PC-3 (cell line): ENCODE measurements around the gene ATP2B3. TPM values are rescaled to one million over a fixed set of nuclear protein-coding genes. Genes with fewer than 3 reads are reported as not detected.

Experiments used
- ATAC-seq: fragments of 200-7000 bp; cut with Tn5 transposase; 2 replicates; pipeline ENCODE4 v1.9.1; 2020; ENCODE audit warnings: mild to moderate bottlenecking, moderate library complexity
- BruUV-seq: library from RNA; stranded (reverse); fragments of 400-500 nt; replicated peaks from 2 replicates; lab custom pipeline; 2021; lab: Mats Ljungman, UMichigan
- CTCF ChIA-PET: fragments of 300-600 bp; sonication (Branson Sonifier 250); formaldehyde crosslinking; loops from one replicate; lab custom pipeline; 2022; ENCODE audit warnings: antibody characterized with exemption; lab: Charles Lee
- POLR2A ChIA-PET: fragments of 300-600 bp; sonication (Branson Sonifier 250); formaldehyde crosslinking; loops from one replicate; lab custom pipeline; 2022; ENCODE audit warnings: antibody characterized with exemption; ENCODE audit not compliant: unreplicated experiment; lab: Charles Lee
- DNase-seq: peaks from one replicate; pipeline ENCODE4 v3.0.0-alpha.2; 2015
- H2AFZ ChIP-seq: fragments of 300-600 bp; sonication (generic); 2 replicates; pipeline ENCODE4 v1.6.0; 2016; ENCODE audit warnings: antibody characterized with exemption, low read length
- H3F3A ChIP-seq: fragments of 300-600 bp; sonication (generic); one replicate; pipeline ENCODE4 v1.6.0; 2017; ENCODE audit warnings: antibody characterized with exemption, low read length, control low read depth, mild to moderate bottlenecking; ENCODE audit not compliant: unreplicated experiment
- H3K27ac ChIP-seq: fragments of 300-600 bp; sonication (generic); 2 replicates; pipeline ENCODE4 v1.5.1; 2016; ENCODE audit warnings: mild to moderate bottlenecking, low read length
- H3K27me3 ChIP-seq: fragments of 300-600 bp; sonication (generic); 2 replicates; pipeline ENCODE4 v1.6.1; 2016; ENCODE audit warnings: low read length, mixed read lengths
- H3K36me3 ChIP-seq: fragments of 300-600 bp; sonication (generic); 2 replicates; pipeline ENCODE4 v1.6.1; 2016; ENCODE audit warnings: low read depth, mixed run types, low read length, mixed read lengths
- H3K4me1 ChIP-seq: fragments of 300-600 bp; sonication (generic); 2 replicates; pipeline ENCODE4 v1.5.1; 2016; ENCODE audit warnings: low read length; ENCODE audit not compliant: insufficient read depth
- H3K4me2 ChIP-seq: fragments of 300-600 bp; sonication (generic); 2 replicates; pipeline ENCODE4 v1.6.0; 2016; ENCODE audit warnings: low read length
- H3K4me3 ChIP-seq: fragments of 300-600 bp; sonication (generic); 2 replicates; pipeline ENCODE4 v1.5.1; 2016; ENCODE audit warnings: mild to moderate bottlenecking, low read length, mixed read lengths
- H3K79me2 ChIP-seq: fragments of 300-600 bp; sonication (generic); 2 replicates; pipeline ENCODE4 v1.6.1; 2017; ENCODE audit warnings: low read length, mixed read lengths
- H3K9ac ChIP-seq: fragments of 300-600 bp; sonication (generic); 2 replicates; pipeline ENCODE4 v1.6.0; 2016; ENCODE audit warnings: mild to moderate bottlenecking, low read length
- H3K9me2 ChIP-seq: fragments of 300-600 bp; sonication (generic); replicated peaks from 2 replicates; pipeline ENCODE4 v1.6.1; 2016; ENCODE audit warnings: mixed run types, low read length, mixed read lengths
- H3K9me3 ChIP-seq: fragments of 300-600 bp; sonication (generic); 2 replicates; pipeline ENCODE4 v1.6.1; 2016; ENCODE audit warnings: low read length, mixed read lengths
- H4K20me1 ChIP-seq: fragments of 300-600 bp; sonication (generic); 2 replicates; pipeline ENCODE4 v1.6.1; 2016; ENCODE audit warnings: low read length, mixed read lengths
- CTCF ChIP-seq: fragments of 300-600 bp; sonication (generic); conservative IDR thresholded peaks from 2 replicates; pipeline ENCODE4 v1.5.1; 2017; ENCODE audit warnings: antibody characterized with exemption, low read depth, mild to moderate bottlenecking, low read length
- EZH2 ChIP-seq: fragments of 300-600 bp; sonication (generic); IDR thresholded peaks from one replicate; pipeline ENCODE4 v1.6.1; 2017; ENCODE audit warnings: antibody characterized with exemption, mild to moderate bottlenecking, low read length; ENCODE audit not compliant: unreplicated experiment
- EZH2phosphoT487 ChIP-seq: fragments of 300-600 bp; sonication (generic); IDR thresholded peaks from 2 replicates; pipeline ENCODE4 v1.6.1; 2018; ENCODE audit warnings: mild to moderate bottlenecking, antibody characterized with exemption, low read length, borderline replicate concordance
- intact Hi-C: fragments of 100-400 bp; cut with micrococcal nuclease; formaldehyde crosslinking; loops from 2 replicates; pipeline ENCODE4 v1.9.0; 2023
- total RNA-seq: library from RNA; depleted of rRNA; stranded (reverse); fragments of >200 nt; gene quantifications from 2 replicates; pipeline ENCODE4 v1.2.3, GENCODE V29; 2014

Gene ATP2B3
- total RNA-seq, 1 experiment from 2014 or later = not detected

- no peaks in the 10 kb centered on the region for H3K79me2 ChIP-seq
These were observed 29.8 kb downstream of the ATP2B3 start for GRCh38 chrX:153547195-153547594.

GRCh38 chrX:153549231-153549630 lies 31.8 kb downstream of the ATP2B3 start:
- H3K27ac ChIP-seq = no peak overlapping the region

More at GRCh38 chrX:153547195-153547594, 29.8 kb downstream of the ATP2B3 start:
- ATAC-seq (no peak), DNase-seq (no peak)
- Histone ChIP-seq H3K27me3 (no peaks in the 10 kb centered on the region), H2AFZ (no peak overlapping the region), H3K4me3 (no peak overlapping the region), H3K36me3 (no peaks in the 10 kb centered on the region), H4K20me1 (no peaks in the 10 kb centered on the region), H3K9me2 (no peaks in the 10 kb centered on the region), H3K9me3 (no peaks in the 10 kb centered on the region), H3K4me2 (no peak overlapping the region), H3K27ac (no peak overlapping the region), H3K9ac (no peak overlapping the region), H3F3A (no peaks in the 10 kb centered on the region), H3K4me1 (no peaks in the 10 kb centered on the region)
- no peak for TF ChIP-seq CTCF
- intact Hi-C loops = no loop called here
- CTCF ChIA-PET = no interaction called here
- POLR2A ChIA-PET = no interaction called here
- no TSS peak for BruUV-seq

GRCh38 chrX:153549807-153550206 lies 32.4 kb downstream of the ATP2B3 start:
- no TSS peak for BruUV-seq
- Histone ChIP-seq H3K27ac (no peak overlapping the region), H3F3A (no peaks in the 10 kb centered on the region), H3K36me3 (no peaks in the 10 kb centered on the region), H3K27me3 (no peaks in the 10 kb centered on the region), H3K79me2 (no peaks in the 10 kb centered on the region), H3K9ac (no peak overlapping the region), H3K4me3 (no peak overlapping the region), H3K4me2 (no peak overlapping the region), H4K20me1 (no peaks in the 10 kb centered on the region), H3K4me1 (no peaks in the 10 kb centered on the region), H2AFZ (no peak overlapping the region), H3K9me3 (no peaks in the 10 kb centered on the region), H3K9me2 (no peaks in the 10 kb centered on the region)
- ChIA-PET POLR2A (no interaction called here), CTCF (no interaction called here)
- DNase-seq (no peak), ATAC-seq (no peak)
- TF ChIP-seq CTCF = peak; percentile 30; the same call in 1 of the 2 replicates
- TF ChIP-seq EZH2phosphoT487 = no peak
- TF ChIP-seq EZH2 = no peak
- intact Hi-C loops = no loop called here

More at GRCh38 chrX:153549231-153549630, 31.8 kb downstream of the ATP2B3 start:
- TF ChIP-seq EZH2phosphoT487 = no peak
- TF ChIP-seq EZH2 = no peak
- TF ChIP-seq CTCF = no peak
- no peak for DNase-seq
- H3K9ac ChIP-seq = no peak overlapping the region
- no peaks in the 10 kb centered on the region for H3K9me3 ChIP-seq
- POLR2A ChIA-PET = no interaction called here
- CTCF ChIA-PET = no interaction called here
- H3K4me1 ChIP-seq = no peaks in the 10 kb centered on the region
- no peaks in the 10 kb centered on the region for H3K27me3 ChIP-seq
- no TSS peak for BruUV-seq
- no peaks in the 10 kb centered on the region for H3K79me2 ChIP-seq
- no peaks in the 10 kb centered on the region for H3K36me3 ChIP-seq
- H3K4me2 ChIP-seq = no peak overlapping the region
- no peak overlapping the region for H3K4me3 ChIP-seq
- H2AFZ ChIP-seq = no peak overlapping the region
- H3F3A ChIP-seq = no peaks in the 10 kb centered on the region
- no peak for ATAC-seq
- H3K9me2 ChIP-seq = no peaks in the 10 kb centered on the region
- intact Hi-C loops = no loop called here
- H4K20me1 ChIP-seq = no peaks in the 10 kb centered on the region
